B cell (primary cell): ENCODE data around the gene ASPG. TPM values are rescaled to one million over a fixed set of nuclear protein-coding genes. Genes with fewer than 3 reads are reported as not detected.

Experiments
- ATAC-seq: fragments of 200-7000 bp; cut with Tn5 transposase; one replicate; pipeline ENCODE4 v1.10.0; 2021; ENCODE audit warnings: low read depth, mild to moderate bottlenecking, moderate number of reproducible peaks, moderate library complexity
- CTCF ChIA-PET: fragments of 350-600 bp; sonication (Branson Sonifier 250); formaldehyde crosslinking; loops from one replicate; lab custom pipeline; 2021; ENCODE audit warnings: antibody characterized with exemption, inconsistent platforms; lab: Charles Lee
- POLR2A ChIA-PET: fragments of 350-600 bp; sonication (Branson Sonifier 250); formaldehyde crosslinking; loops from one replicate; lab custom pipeline; 2021; ENCODE audit warnings: antibody characterized with exemption; lab: Charles Lee
- DNase-seq: peaks from one replicate; pipeline ENCODE4 v3.0.0; 2013
- H2AFZ ChIP-seq: 2 replicates; pipeline ENCODE4 v1.6.1; 2012; ENCODE audit warnings: mild to moderate bottlenecking, low read depth, low read length; ENCODE audit not compliant: insufficient read depth, poor library complexity, severe bottlenecking
- H3K27ac ChIP-seq, 2 donors: 1 replicate in 1 of 2; 2 replicates in 1 of 2; pipeline ENCODE4 v1.5.1; 2012 to 2013; ENCODE audit warnings: low read length in 2 of 2, mild to moderate bottlenecking in 2 of 2, moderate library complexity in 1 of 2
- H3K27me3 ChIP-seq, 4 experiments: fragments of 200-600 bp in 1 of 4; sonication (generic) in 1 of 4; replicated peaks in 1 of 4; 1 replicate in 2 of 4; 2 replicates in 2 of 4; pipeline versions ENCODE4 v1.6.1 to v1.7.0; 2013 to 2016; ENCODE audit warnings: low read length in 3 of 4, mild to moderate bottlenecking in 2 of 4, mixed read lengths in 1 of 4, moderate library complexity in 1 of 4; ENCODE audit not compliant: insufficient read depth in 4 of 4, control insufficient read depth in 3 of 4; ENCODE audit errors: control extremely low read depth in 1 of 4
- H3K36me3 ChIP-seq, 2 experiments: replicated peaks in 1 of 2; 1 replicate in 1 of 2; 2 replicates in 1 of 2; pipeline versions ENCODE4 v1.6.1 to v1.7.1; 2013; ENCODE audit warnings: low read length in 1 of 2; ENCODE audit not compliant: insufficient read depth in 2 of 2, control insufficient read depth in 1 of 2; ENCODE audit errors: control extremely low read depth in 1 of 2, extremely low read depth in 1 of 2
- H3K4me1 ChIP-seq, 2 donors: fragments of 200-600 bp in 1 of 2; sonication (generic) in 1 of 2; 1 replicate in 1 of 2; 2 replicates in 1 of 2; pipeline versions ENCODE4 v1.5.1 to v1.6.1; 2013 to 2017; ENCODE audit warnings: low read length in 2 of 2; ENCODE audit not compliant: control insufficient read depth in 2 of 2, insufficient read depth in 2 of 2
- H3K4me2 ChIP-seq: replicated peaks from 2 replicates; pipeline ENCODE3; 2012; ENCODE audit warnings: mild to moderate bottlenecking, low read depth, low read length; ENCODE audit not compliant: poor library complexity, severe bottlenecking
- H3K4me3 ChIP-seq, 5 experiments: fragments of 200-600 bp in 1 of 5; sonication (generic) in 1 of 5; 1 replicate in 3 of 5; 2 replicates in 2 of 5; pipeline versions ENCODE4 v1.5.1 to v1.7.0; 2011 to 2016; ENCODE audit warnings: low read length in 4 of 5, mild to moderate bottlenecking in 4 of 5, low read depth in 2 of 5, control low read depth in 1 of 5, moderate library complexity in 1 of 5; ENCODE audit not compliant: insufficient read depth in 1 of 5; ENCODE audit errors: control extremely low read depth in 1 of 5, extremely low read depth in 1 of 5
- H3K79me2 ChIP-seq: fragments of 200-600 bp; sonication (generic); one replicate; pipeline ENCODE4 v1.6.0; 2016; ENCODE audit warnings: low read length; ENCODE audit not compliant: control insufficient read depth, insufficient read depth
- H3K9ac ChIP-seq: fragments of 200-600 bp; sonication (generic); 2 replicates; pipeline ENCODE4 v1.6.1; 2017; ENCODE audit warnings: mild to moderate bottlenecking, low read length, moderate library complexity
- H3K9me3 ChIP-seq, 3 donors: one replicate each; pipeline versions ENCODE4 v1.6.1 to v1.7.1; 2013; ENCODE audit warnings: low read length in 2 of 3; ENCODE audit not compliant: control insufficient read depth in 2 of 3, insufficient read depth in 1 of 3; ENCODE audit errors: control extremely low read depth in 1 of 3
- H4K20me1 ChIP-seq: 2 replicates; pipeline ENCODE4 v1.6.0; 2012; ENCODE audit warnings: mild to moderate bottlenecking, low read length; ENCODE audit not compliant: insufficient read depth, control insufficient read depth, poor library complexity, severe bottlenecking
- H3K27ac Mint-ChIP-seq: one replicate; pipeline ENCODE4 v1.8.0; 2021; ENCODE audit warnings: mixed read lengths
- H3K27me3 Mint-ChIP-seq: one replicate; pipeline ENCODE4 v1.8.0; 2021; ENCODE audit warnings: mixed read lengths
- H3K4me1 Mint-ChIP-seq: one replicate; pipeline ENCODE4 v1.8.0; 2021; ENCODE audit warnings: mixed read lengths
- H3K4me3 Mint-ChIP-seq: one replicate; pipeline ENCODE4 v1.8.0; 2021; ENCODE audit warnings: mixed read lengths
- H3K9me3 Mint-ChIP-seq: one replicate; pipeline ENCODE4 v1.8.0; 2022; ENCODE audit warnings: mixed read lengths; ENCODE audit not compliant: insufficient read depth
- EZH2 ChIP-seq: IDR thresholded peaks from 2 replicates; pipeline ENCODE4 v1.6.1; 2012; ENCODE audit warnings: borderline replicate concordance, low read depth, mild to moderate bottlenecking, moderate library complexity, low read length; ENCODE audit not compliant: insufficient read depth, poor library complexity, severe bottlenecking
- whole genome bisulfite sequencing: methylation state at CpG from one replicate; pipeline ENCODE4 v1.1.5; 2013; ENCODE audit warnings: missing lambda C conversion rate; ENCODE audit not compliant: insufficient coverage; 5-methylcytosine and 5-hydroxymethylcytosine counted together
- intact Hi-C: fragments of 100-400 bp; cut with micrococcal nuclease; formaldehyde crosslinking; loops from one replicate; pipeline ENCODE4 v1.10.0; 2022
- polyA plus RNA-seq: library from polyadenylated mRNA; depleted of rRNA; stranded (reverse); fragments of >200 nt; gene quantifications from 2 replicates; pipeline ENCODE4 v1.2.3, GENCODE V29; 2012
- total RNA-seq, 2 donors: library from RNA; stranded (reverse); fragments of 120-200 nt in 1 of 2; gene quantifications; 1 replicate in 1 of 2; 2 replicates in 1 of 2; pipeline versions ENCODE4 v1.2.3 to v1.2.4, GENCODE V29; 2013 to 2022
- TF ChIP-seq, protein P1 (sequence below): fragments of 200-600 bp; IDR thresholded peaks from one replicate; pipeline ENCODE4 v1.8.0; 2022; ENCODE audit warnings: antibody characterized with exemption, mild to moderate bottlenecking

Gene ASPG
- total and polyA plus RNA-seq, 2 donors (not counting 1 experiment from before 2014, with no cell fraction given), result not detected

DNA sequence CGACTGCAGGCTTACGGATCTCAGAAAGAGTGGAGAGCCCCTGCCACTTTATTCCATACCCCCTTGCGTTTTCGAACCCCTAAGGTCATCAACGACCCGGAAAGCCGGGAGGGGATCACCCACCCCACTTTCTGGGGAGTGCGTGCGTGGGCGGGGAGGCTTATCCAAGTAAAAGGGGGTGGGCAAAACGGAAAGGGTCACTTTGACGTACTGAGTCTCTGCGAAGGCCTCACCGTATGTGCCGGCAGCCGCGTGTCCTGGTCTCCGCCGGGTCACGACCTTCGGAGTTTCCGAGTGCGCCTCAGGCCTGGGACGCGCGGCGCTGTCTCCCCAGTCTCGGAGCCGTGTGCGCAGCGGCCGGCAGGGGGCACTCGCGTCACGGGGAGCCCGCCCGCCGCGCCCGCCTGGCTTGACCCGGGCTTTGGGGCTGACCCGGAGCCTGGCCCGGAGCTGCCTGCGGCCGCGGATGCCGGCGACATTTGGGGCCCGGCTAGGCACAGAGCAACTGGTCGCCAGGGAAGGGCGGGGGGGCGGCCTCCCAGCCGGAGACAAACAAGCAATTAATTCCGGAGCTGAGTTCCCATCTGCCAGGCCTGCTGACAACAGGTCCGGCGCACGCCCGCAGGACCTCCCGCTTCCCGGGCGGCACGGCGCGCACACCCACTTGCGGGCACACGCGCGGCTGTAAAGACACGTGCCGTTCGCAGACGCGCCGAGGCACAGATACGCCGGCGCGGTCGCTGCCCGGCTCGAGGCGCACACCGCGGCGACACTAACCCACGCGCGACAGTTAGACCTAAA lies 52.0 kb downstream of the ASPG start:
- WGBS, result 2% methylated on average over 83 of the region's 88 CpGs
- Mint-ChIP-seq H3K27me3 (peaks cover 23% of the 10 kb centered on the region), H3K4me3 (peak overlapping the region; percentile 74), H3K9me3 (no peaks in the 10 kb centered on the region), H3K27ac (no peak overlapping the region), H3K4me1 (peaks cover 9% of the 10 kb centered on the region)
- ATAC-seq, result peak; percentile 65
- Histone ChIP-seq H4K20me1 (no peaks in the 10 kb centered on the region), H3K27me3 (peaks cover 0 to 64% (median 22%) of the 10 kb centered on the region in 4 experiments), H3K4me1 (peaks cover 26 to 34% of the 10 kb centered on the region in 2 donors), H3K9ac (peak overlapping the region; percentile 22), H3K4me2 (peak overlapping the region; percentile 79), H3K9me3 (peaks cover 0 to 15% (median 0%) of the 10 kb centered on the region in 3 donors), H3K27ac (no peak overlapping the region), H2AFZ (peak overlapping the region; percentile 40), H3K36me3 (no peaks in the 10 kb centered on the region), H3K4me3 (peak overlapping the region in 4 of 5 experiments; percentile 22 to 49 (median 36)), H3K79me2 (no peaks in the 10 kb centered on the region)
- DNase-seq, result peak; percentile 72
- TF ChIP-seq, protein P1, sequence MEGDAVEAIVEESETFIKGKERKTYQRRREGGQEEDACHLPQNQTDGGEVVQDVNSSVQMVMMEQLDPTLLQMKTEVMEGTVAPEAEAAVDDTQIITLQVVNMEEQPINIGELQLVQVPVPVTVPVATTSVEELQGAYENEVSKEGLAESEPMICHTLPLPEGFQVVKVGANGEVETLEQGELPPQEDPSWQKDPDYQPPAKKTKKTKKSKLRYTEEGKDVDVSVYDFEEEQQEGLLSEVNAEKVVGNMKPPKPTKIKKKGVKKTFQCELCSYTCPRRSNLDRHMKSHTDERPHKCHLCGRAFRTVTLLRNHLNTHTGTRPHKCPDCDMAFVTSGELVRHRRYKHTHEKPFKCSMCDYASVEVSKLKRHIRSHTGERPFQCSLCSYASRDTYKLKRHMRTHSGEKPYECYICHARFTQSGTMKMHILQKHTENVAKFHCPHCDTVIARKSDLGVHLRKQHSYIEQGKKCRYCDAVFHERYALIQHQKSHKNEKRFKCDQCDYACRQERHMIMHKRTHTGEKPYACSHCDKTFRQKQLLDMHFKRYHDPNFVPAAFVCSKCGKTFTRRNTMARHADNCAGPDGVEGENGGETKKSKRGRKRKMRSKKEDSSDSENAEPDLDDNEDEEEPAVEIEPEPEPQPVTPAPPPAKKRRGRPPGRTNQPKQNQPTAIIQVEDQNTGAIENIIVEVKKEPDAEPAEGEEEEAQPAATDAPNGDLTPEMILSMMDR, result peak; percentile 80
- no peak for TF ChIP-seq EZH2
- intact Hi-C loops, result no loop called here
- ChIA-PET POLR2A (no interaction called here), CTCF (interaction anchor here (0.7 to 1.6 kb wide), 3 partner anchors 60 to 503 kb away, joined by 3 to 12 read pairs (median 4); no protein-coding TSS in a partner anchor)
